Measurements from ENCODE around the gene GRID2IP. TPM values are rescaled to one million over a fixed set of nuclear protein-coding genes. Genes with fewer than 3 reads are reported as not detected.

GRID2IP gene
- total and polyA plus RNA-seq, 2 donors (not counting 1 experiment from before 2014, with no cell fraction given): 0.72 to 1.7 TPM

GRCh38 chr7:6491194-6491593 is 60.1 kb downstream of the GRID2IP start:
- intact Hi-C loops (cut with micrococcal nuclease): no loop called here
- Histone ChIP-seq H3K9me3 (ENCODE audit: control extremely low read depth in 1 of 3, control insufficient read depth in 2 of 3, insufficient read depth in 1 of 3, low read length in 2 of 3) (peaks cover 0 to 8% (median 2%) of the 10 kb centered on the region in 3 donors), H3K36me3 (replicated peaks in 1 of 2; ENCODE audit: control extremely low read depth in 1 of 2, control insufficient read depth in 1 of 2, extremely low read depth in 1 of 2, insufficient read depth in 2 of 2, low read length in 1 of 2) (no peaks in the 10 kb centered on the region), H3K27ac (ENCODE audit: low read length in 2 of 2) (no peak overlapping the region), H3K4me1 (ENCODE audit: control insufficient read depth in 2 of 2, insufficient read depth in 2 of 2, low read length in 2 of 2) (no peaks in the 10 kb centered on the region), H4K20me1 (ENCODE audit: control insufficient read depth, insufficient read depth, low read length, poor library complexity, severe bottlenecking) (no peaks in the 10 kb centered on the region), H3K4me3 (ENCODE audit: control extremely low read depth in 1 of 5, extremely low read depth in 1 of 5, insufficient read depth in 1 of 5, low read depth in 2 of 5, low read length in 4 of 5) (no peak overlapping the region), H3K79me2 (ENCODE audit: control insufficient read depth, insufficient read depth, low read length) (no peaks in the 10 kb centered on the region), H3K9ac (ENCODE audit: low read length) (no peak overlapping the region), H2AFZ (ENCODE audit: insufficient read depth, low read depth, low read length, poor library complexity, severe bottlenecking) (no peak overlapping the region), H3K4me2 (replicated peaks; ENCODE audit: low read depth, low read length, poor library complexity, severe bottlenecking) (no peak overlapping the region), H3K27me3 (replicated peaks in 1 of 4; ENCODE audit: control extremely low read depth in 1 of 4, control insufficient read depth in 3 of 4, insufficient read depth in 4 of 4, low read length in 3 of 4) (no peaks in the 10 kb centered on the region)
- POLR2A ChIA-PET: no interaction called here
- no peak for DNase-seq
- no peak for TF ChIP-seq EZH2 (IDR thresholded peaks at IDR 0.05; ENCODE audit: borderline replicate concordance, insufficient read depth, low read depth, low read length, poor library complexity, severe bottlenecking)
- no peak for TF ChIP-seq CTCF (IDR thresholded peaks at IDR 0.05)
- CTCF ChIA-PET: no interaction called here
- Mint-ChIP-seq H3K4me1 (no peaks in the 10 kb centered on the region), H3K9me3 (ENCODE audit: insufficient read depth) (no peaks in the 10 kb centered on the region), H3K4me3 (no peak overlapping the region), H3K27ac (no peak overlapping the region), H3K27me3 (peaks cover 4% of the 10 kb centered on the region)
- no peak for ATAC-seq (ENCODE audit: low read depth)
- WGBS (ENCODE audit: insufficient coverage): 86% methylated on average over 9 of the region's 10 CpGs

- Mint-ChIP-seq H3K4me3 (no peak overlapping the region), H3K4me1 (peaks cover 3% of the 10 kb centered on the region), H3K27ac (no peak overlapping the region), H3K27me3 (peaks cover 4% of the 10 kb centered on the region), H3K9me3 (ENCODE audit: insufficient read depth) (no peaks in the 10 kb centered on the region)
- TF ChIP-seq CTCF (IDR thresholded peaks at IDR 0.05) (no peak), EZH2 (IDR thresholded peaks at IDR 0.05; ENCODE audit: borderline replicate concordance, insufficient read depth, low read depth, low read length, poor library complexity, severe bottlenecking) (no peak)
- peaks cover 2 to 3% of the 10 kb centered on the region in 2 donors for H3K4me1 ChIP-seq (ENCODE audit: control insufficient read depth in 2 of 2, insufficient read depth in 2 of 2, low read length in 2 of 2)
- H3K27me3 ChIP-seq (replicated peaks in 1 of 4; ENCODE audit: control extremely low read depth in 1 of 4, control insufficient read depth in 3 of 4, insufficient read depth in 4 of 4, low read length in 3 of 4): no peaks in the 10 kb centered on the region
- peaks cover 0 to 8% (median 2%) of the 10 kb centered on the region in 3 donors for H3K9me3 ChIP-seq (ENCODE audit: control extremely low read depth in 1 of 3, control insufficient read depth in 2 of 3, insufficient read depth in 1 of 3, low read length in 2 of 3)
- H4K20me1 ChIP-seq (ENCODE audit: control insufficient read depth, insufficient read depth, low read length, poor library complexity, severe bottlenecking): no peaks in the 10 kb centered on the region
- H3K4me3 ChIP-seq (ENCODE audit: control extremely low read depth in 1 of 5, extremely low read depth in 1 of 5, insufficient read depth in 1 of 5, low read depth in 2 of 5, low read length in 4 of 5): no peak overlapping the region
- peaks cover 7% of the 10 kb centered on the region for H3K79me2 ChIP-seq (ENCODE audit: control insufficient read depth, insufficient read depth, low read length)
- intact Hi-C loops (cut with micrococcal nuclease): no loop called here
- DNase-seq: no peak
- H3K4me2 ChIP-seq (replicated peaks; ENCODE audit: low read depth, low read length, poor library complexity, severe bottlenecking): no peak overlapping the region
- no peak for ATAC-seq (ENCODE audit: low read depth)
- no peak overlapping the region for H2AFZ ChIP-seq (ENCODE audit: insufficient read depth, low read depth, low read length, poor library complexity, severe bottlenecking)
- 17% methylated on average over 1 of the region's 1 CpG for WGBS (ENCODE audit: insufficient coverage)
- no peaks in the 10 kb centered on the region for H3K36me3 ChIP-seq (replicated peaks in 1 of 2; ENCODE audit: control extremely low read depth in 1 of 2, control insufficient read depth in 1 of 2, extremely low read depth in 1 of 2, insufficient read depth in 2 of 2, low read length in 1 of 2)
- POLR2A ChIA-PET: no interaction called here
- H3K9ac ChIP-seq (ENCODE audit: low read length): no peak overlapping the region
- CTCF ChIA-PET: no interaction called here
- no peak overlapping the region for H3K27ac ChIP-seq (ENCODE audit: low read length in 2 of 2)
These were observed 61.6 kb downstream of the GRID2IP start for GRCh38 chr7:6489612-6490011.

Data from B cell (primary cell).